ENCODE data around the gene FXYD1. TPM values are rescaled to one million over a fixed set of nuclear protein-coding genes. Genes with fewer than 3 reads are reported as not detected.
"Not testable (repeated sequence)": the region's sequence is repeated elsewhere in the genome, so short reads cannot be mapped to it uniquely, and the experiment has no call there.

Gene FXYD1
- total and polyA plus RNA-seq, 2 donors (not counting 3 experiments of a cell fraction or from before 2014, with no cell fraction given): not detected

- POLR2A ChIA-PET: no interaction called here
- no peak for FAIRE-seq
Observed at GRCh38 chr19:35100588-35101533, 37.8 kb upstream of the FXYD1 start.

DNA sequence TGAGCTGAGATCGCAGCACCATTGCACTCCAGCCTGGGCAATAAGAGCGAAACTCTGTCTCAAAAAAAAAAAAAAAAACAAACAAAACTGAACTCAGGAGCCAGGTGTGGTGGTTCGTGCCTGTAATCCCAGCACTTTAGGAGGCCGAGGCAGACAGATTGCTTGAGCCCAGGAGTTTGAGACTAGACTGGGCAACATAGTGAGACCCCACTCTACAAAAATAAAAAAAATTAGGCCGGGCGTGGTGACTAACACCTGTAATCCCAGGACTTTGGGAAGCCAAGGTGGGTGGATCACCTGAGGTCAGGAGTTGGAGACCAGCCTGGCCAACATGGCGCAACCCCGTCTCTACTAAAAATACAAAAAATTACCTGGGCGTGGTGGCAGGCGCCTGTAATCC is 36.7 kb upstream of the FXYD1 start:
- H2AFZ ChIP-seq (ENCODE audit: low read depth, low read length); H3K36me3 ChIP-seq (ENCODE audit: control insufficient read depth in 2 of 2, extremely low read depth in 1 of 2, insufficient read depth in 2 of 2, low read length in 2 of 2); dilution Hi-C loops (cut with MboI; ENCODE audit: extremely low pct_ligation_motif_present, low sequenced_read_pairs); H3K4me2 ChIP-seq (ENCODE audit: insufficient read depth, low read length); H3K9me1 ChIP-seq (replicated peaks; ENCODE audit: control insufficient read depth, extremely low read depth, insufficient read depth, low read length); H4K20me1 ChIP-seq (replicated peaks; ENCODE audit: control insufficient read depth, extremely low read depth, insufficient read depth, low read length); H3K9ac ChIP-seq (replicated peaks; ENCODE audit: extremely low read depth, insufficient read depth, low read length); DNase-seq (ENCODE audit: low read depth, low spot score); POLR2A ChIA-PET; H3K27ac ChIP-seq (ENCODE audit: insufficient read depth, low read depth, low read length); intact Hi-C loops (cut with micrococcal nuclease); H3K4me1 ChIP-seq (ENCODE audit: control insufficient read depth, extremely low read depth, insufficient read depth, low read length); H3K9me3 ChIP-seq (replicated peaks; ENCODE audit: control insufficient read depth, insufficient read depth, low read length); H3K4me3 ChIP-seq (replicated peaks in 1 of 3; ENCODE audit: insufficient read depth in 1 of 3, low read depth in 1 of 3, low read length in 3 of 3); H3K27me3 ChIP-seq (ENCODE audit: control insufficient read depth in 2 of 2, insufficient read depth in 2 of 2, low read length in 2 of 2); H3K79me2 ChIP-seq (ENCODE audit: control insufficient read depth, insufficient read depth, low read length); FAIRE-seq; BruUV-seq (replicated peaks): not testable (repeated sequence)
- CTCF ChIA-PET: interaction anchor here (0.6 kb wide), 1 partner anchor 34 kb away, joined by 3 read pairs; no protein-coding TSS in a partner anchor

More at GRCh38 chr19:35100588-35101533, 37.8 kb upstream of the FXYD1 start:
- Histone ChIP-seq H3K4me1 (ENCODE audit: control insufficient read depth, extremely low read depth, insufficient read depth, low read length) (no peaks in the 10 kb centered on the region), H3K9ac (replicated peaks; ENCODE audit: extremely low read depth, insufficient read depth, low read length) (no peak overlapping the region), H3K4me2 (ENCODE audit: insufficient read depth, low read length) (no peak overlapping the region), H3K27me3 (ENCODE audit: control insufficient read depth in 2 of 2, insufficient read depth in 2 of 2, low read length in 2 of 2) (no peaks in the 10 kb centered on the region), H3K4me3 (replicated peaks in 1 of 3; ENCODE audit: insufficient read depth in 1 of 3, low read depth in 1 of 3, low read length in 3 of 3) (no peak overlapping the region), H3K27ac (ENCODE audit: insufficient read depth, low read depth, low read length) (no peak overlapping the region), H2AFZ (ENCODE audit: low read depth, low read length) (no peak overlapping the region), H3K79me2 (ENCODE audit: control insufficient read depth, insufficient read depth, low read length) (no peaks in the 10 kb centered on the region), H3K9me3 (replicated peaks; ENCODE audit: control insufficient read depth, insufficient read depth, low read length) (no peaks in the 10 kb centered on the region), H4K20me1 (replicated peaks; ENCODE audit: control insufficient read depth, extremely low read depth, insufficient read depth, low read length) (no peaks in the 10 kb centered on the region), H3K9me1 (replicated peaks; ENCODE audit: control insufficient read depth, extremely low read depth, insufficient read depth, low read length) (no peaks in the 10 kb centered on the region), H3K36me3 (ENCODE audit: control insufficient read depth in 2 of 2, extremely low read depth in 1 of 2, insufficient read depth in 2 of 2, low read length in 2 of 2) (no peaks in the 10 kb centered on the region)
- dilution Hi-C loops (cut with MboI; ENCODE audit: extremely low pct_ligation_motif_present, low sequenced_read_pairs) (no loop called here), intact Hi-C loops (cut with micrococcal nuclease) (no loop called here)
- CTCF ChIA-PET: interaction anchor here (1.6 to 1.9 kb wide), 3 partner anchors 9 to 34 kb away, joined by 3 to 7 read pairs (median 7); partner anchors contain the start of gene FXYD3
- no TSS peak for BruUV-seq (replicated peaks)
- TF ChIP-seq CTCF (IDR thresholded peaks at IDR 0.05; ENCODE audit: extremely low read depth in 1 of 2, insufficient read depth in 1 of 2, low read depth in 1 of 2, low read length in 2 of 2) (no peak), POLR2AphosphoS5 (IDR thresholded peaks at IDR 0.05; ENCODE audit: insufficient read depth, low read depth, low read length) (no peak), FOS (IDR thresholded peaks at IDR 0.05; ENCODE audit: borderline replicate concordance, insufficient read depth, low read length) (no peak), POLR2A (IDR thresholded peaks at IDR 0.05; ENCODE audit: low read depth, low read length) (no peak), EZH2 (IDR thresholded peaks at IDR 0.05; ENCODE audit: borderline replicate concordance, low read depth, low read length, severe bottlenecking) (no peak), MYC (IDR thresholded peaks at IDR 0.05; ENCODE audit: low read depth, low read length) (no peak), JUN (IDR thresholded peaks at IDR 0.05; ENCODE audit: borderline replicate concordance, insufficient read depth, insufficient read length, low read depth) (no peak), GATA2 (IDR thresholded peaks at IDR 0.05; ENCODE audit: insufficient read depth, insufficient read length, low read depth, low read length) (no peak)
- TF ChIP-seq, protein P1, sequence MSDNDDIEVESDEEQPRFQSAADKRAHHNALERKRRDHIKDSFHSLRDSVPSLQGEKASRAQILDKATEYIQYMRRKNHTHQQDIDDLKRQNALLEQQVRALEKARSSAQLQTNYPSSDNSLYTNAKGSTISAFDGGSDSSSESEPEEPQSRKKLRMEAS (IDR thresholded peaks at IDR 0.05; ENCODE audit: insufficient read depth, insufficient read length): no peak
- DNase-seq (ENCODE audit: low read depth, low spot score): no peak
